ENCODE data around the gene TUFT1. TPM values are rescaled to one million over a fixed set of nuclear protein-coding genes. Genes with fewer than 3 reads are reported as not detected.
A peak's percentile ranks its signal among the peaks of the same experiment; 100 is the strongest.

Gene TUFT1
- total and polyA plus RNA-seq, 8 donors, result 1.2 to 30.4 (median 12.3) TPM

DNA sequence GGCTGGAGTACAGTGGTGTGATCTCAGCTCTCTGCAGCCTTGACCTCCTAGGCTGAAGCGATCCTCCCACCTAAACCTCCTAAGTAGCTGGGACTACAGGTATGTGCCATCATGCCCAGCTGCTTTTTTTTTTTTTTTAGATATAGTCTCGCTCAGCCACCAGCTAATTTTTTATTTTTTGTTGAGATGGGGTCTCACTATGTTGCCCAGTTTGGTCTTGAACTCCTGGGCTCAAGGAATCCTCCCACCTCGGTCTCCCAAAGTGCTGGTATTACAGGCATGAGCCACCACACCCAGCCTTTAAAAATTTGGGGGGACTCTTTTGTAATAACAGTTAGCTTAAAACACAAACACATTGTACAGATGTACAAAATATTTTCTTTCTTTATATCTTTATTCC is 70.0 kb downstream of the TUFT1 start:
- no peaks in the 10 kb centered on the region for H3K27me3 ChIP-seq
- no peaks in the 10 kb centered on the region for H3K9me3 ChIP-seq
- no peak for DNase-seq
- 91 to 96% (median 94%) methylated on average over 3 of the region's 3 CpGs for WGBS, 5 donors
- no peak overlapping the region for H3K4me3 ChIP-seq
- H3K36me3 ChIP-seq, result no peaks in the 10 kb centered on the region
- intact Hi-C loops (cut with DNase I; ENCODE audit: low total_unique reads), result no loop called here
- no peak for TF ChIP-seq POLR2A (IDR thresholded peaks at IDR 0.05)
- no peak for TF ChIP-seq POLR2AphosphoS5 (IDR thresholded peaks at IDR 0.05)
- TF ChIP-seq, protein P1, sequence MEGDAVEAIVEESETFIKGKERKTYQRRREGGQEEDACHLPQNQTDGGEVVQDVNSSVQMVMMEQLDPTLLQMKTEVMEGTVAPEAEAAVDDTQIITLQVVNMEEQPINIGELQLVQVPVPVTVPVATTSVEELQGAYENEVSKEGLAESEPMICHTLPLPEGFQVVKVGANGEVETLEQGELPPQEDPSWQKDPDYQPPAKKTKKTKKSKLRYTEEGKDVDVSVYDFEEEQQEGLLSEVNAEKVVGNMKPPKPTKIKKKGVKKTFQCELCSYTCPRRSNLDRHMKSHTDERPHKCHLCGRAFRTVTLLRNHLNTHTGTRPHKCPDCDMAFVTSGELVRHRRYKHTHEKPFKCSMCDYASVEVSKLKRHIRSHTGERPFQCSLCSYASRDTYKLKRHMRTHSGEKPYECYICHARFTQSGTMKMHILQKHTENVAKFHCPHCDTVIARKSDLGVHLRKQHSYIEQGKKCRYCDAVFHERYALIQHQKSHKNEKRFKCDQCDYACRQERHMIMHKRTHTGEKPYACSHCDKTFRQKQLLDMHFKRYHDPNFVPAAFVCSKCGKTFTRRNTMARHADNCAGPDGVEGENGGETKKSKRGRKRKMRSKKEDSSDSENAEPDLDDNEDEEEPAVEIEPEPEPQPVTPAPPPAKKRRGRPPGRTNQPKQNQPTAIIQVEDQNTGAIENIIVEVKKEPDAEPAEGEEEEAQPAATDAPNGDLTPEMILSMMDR (IDR thresholded peaks at IDR 0.05), result no peak
- TF ChIP-seq EP300 (IDR thresholded peaks at IDR 0.05), result no peak
- H3K4me1 ChIP-seq, result peaks cover 15 to 32% (median 28%) of the 10 kb centered on the region in 4 donors
- no peak overlapping the region for H3K27ac ChIP-seq

DNA sequence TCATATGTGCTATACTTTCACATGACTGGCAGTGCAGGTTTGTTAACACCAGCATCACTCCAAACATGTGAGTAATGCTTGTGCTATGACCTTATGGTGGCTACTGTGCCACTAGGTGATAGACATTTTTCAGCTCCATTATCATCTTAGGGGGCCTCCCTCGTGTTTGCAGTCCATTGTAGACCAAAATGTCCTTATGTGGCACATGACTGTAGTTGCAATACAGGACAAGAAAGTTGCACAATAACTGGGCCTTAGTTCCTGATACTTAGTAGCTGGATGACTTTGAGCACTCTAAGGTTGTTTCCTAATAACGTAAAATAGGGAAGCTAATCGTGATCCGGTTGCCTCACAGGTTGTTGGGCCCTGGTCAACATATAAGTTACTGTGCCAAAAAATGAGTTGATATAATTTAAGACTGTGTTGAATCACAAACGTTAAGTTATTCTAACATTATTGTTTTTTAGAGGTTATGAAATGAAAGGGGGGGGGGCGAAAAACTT is 71.2 kb downstream of the TUFT1 start:
- WGBS, 5 donors, result 2 to 11% (median 7%) methylated on average over 6 of the region's 6 CpGs
- no peaks in the 10 kb centered on the region for H3K9me3 ChIP-seq
- peak overlapping the region; percentile 93 to 97 (median 97) for H3K27ac ChIP-seq
- TF ChIP-seq POLR2AphosphoS5 (IDR thresholded peaks at IDR 0.05), result peak; percentile 76 to 85 (median 84)
- TF ChIP-seq, protein P1 (IDR thresholded peaks at IDR 0.05), result no peak
- intact Hi-C loops (cut with DNase I; ENCODE audit: low total_unique reads), result no loop called here
- H3K4me1 ChIP-seq, result peaks cover 15 to 44% (median 33%) of the 10 kb centered on the region in 4 donors
- H3K4me3 ChIP-seq, result peak overlapping the region; percentile 79 to 100 (median 96)
- peak; percentile 30 to 90 for DNase-seq
- no peaks in the 10 kb centered on the region for H3K36me3 ChIP-seq
- H3K27me3 ChIP-seq, result no peaks in the 10 kb centered on the region

DNA sequence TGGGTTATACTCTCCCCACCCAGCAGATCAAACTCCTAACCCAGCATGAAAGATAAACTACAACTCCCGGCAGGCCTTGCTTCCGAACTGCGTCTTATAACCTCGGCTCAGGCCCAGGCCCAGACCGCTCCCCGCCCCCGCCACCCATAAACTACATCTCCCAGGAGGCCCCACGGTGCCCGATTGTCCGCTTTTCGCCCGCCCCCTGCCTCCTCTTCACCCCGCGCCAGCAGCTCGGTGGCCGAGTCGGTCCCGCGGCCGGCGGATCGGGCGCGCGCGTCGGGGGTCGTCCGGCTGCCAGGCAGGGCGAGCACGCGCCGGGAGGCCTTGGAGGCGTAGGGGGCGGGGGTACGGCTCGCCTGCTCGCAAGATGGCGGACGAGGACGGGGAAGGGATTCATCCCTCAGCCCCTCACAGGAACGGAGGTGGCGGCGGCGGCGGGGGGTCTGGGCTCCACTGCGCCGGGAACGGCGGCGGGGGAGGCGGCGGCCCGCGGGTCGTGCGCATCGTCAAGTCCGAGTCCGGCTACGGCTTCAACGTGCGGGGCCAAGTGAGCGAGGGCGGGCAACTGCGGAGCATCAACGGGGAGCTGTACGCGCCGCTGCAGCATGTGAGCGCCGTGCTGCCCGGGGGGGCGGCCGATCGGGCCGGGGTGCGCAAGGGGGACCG is 71.9 kb downstream of the TUFT1 start, which contains the start of gene SNX27:
SNX27 (plus strand) TSS at position 219 of the 669 bp plus-strand sequence; CDS start at position 371, 152 bp downstream.
- Histone ChIP-seq H3K36me3 (no peaks in the 10 kb centered on the region), H3K27me3 (no peaks in the 10 kb centered on the region), H3K4me1 (peaks cover 15 to 50% (median 36%) of the 10 kb centered on the region in 4 donors), H3K4me3 (peak within 1 kb of the TSS; percentile 79 to 100 (median 96)), H3K9me3 (no peaks in the 10 kb centered on the region), H3K27ac (peak within 1 kb of the TSS; percentile 93 to 97 (median 97))
- DNase-seq, result peak; percentile 92 to 98
- intact Hi-C loops (cut with DNase I; ENCODE audit: low total_unique reads), result no loop called here
- TF ChIP-seq EP300 (IDR thresholded peaks at IDR 0.05) (no peak), POLR2A (IDR thresholded peaks at IDR 0.05) (no peak), POLR2AphosphoS5 (IDR thresholded peaks at IDR 0.05) (peak in 2 of 3 donors; percentile 61 to 68)
- TF ChIP-seq, protein P1 (IDR thresholded peaks at IDR 0.05), result no peak
- WGBS, 5 donors, result 0 to 1% (median 1%) methylated on average over 14 to 79 of the region's 79 CpGs

DNA sequence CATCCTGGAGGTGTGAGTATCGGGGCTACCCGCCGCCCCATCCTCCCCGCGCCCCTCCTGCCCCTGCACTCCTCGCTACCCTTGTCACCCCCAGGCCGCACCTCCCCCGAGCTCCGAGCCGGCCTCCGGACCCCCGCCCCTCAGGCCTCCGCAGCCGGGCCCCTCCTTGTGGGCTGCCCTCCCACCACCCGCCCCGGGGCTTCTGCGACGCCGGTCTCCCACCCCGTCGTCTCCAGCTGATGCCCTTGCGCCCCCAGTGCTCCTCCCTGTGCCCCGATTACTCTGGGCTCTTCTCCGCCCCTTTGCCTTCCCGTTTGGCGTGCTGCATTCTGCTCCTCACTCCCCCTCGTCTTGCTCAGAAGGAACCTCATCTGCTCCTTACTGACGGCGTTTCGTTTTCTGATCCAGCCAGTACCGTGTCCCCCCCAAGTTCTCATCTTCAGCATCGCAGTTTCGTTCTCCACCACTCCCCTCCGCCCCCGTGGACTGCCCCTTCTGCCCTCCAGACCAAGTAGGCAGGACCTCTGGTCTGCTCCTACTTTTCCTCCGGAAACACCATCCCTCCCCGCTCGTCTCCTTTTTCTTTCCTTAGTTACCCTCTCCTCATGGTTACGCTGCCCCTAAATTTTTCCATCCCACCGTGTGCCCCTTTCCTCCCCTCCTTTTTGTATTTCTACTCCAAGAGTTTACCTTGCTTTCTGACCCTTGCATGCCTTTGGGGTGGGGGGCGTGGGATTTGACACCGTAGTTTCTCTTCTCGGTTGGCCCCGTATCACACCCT is 72.6 kb downstream of the TUFT1 start:
- peak overlapping the region; percentile 79 to 100 (median 96) for H3K4me3 ChIP-seq
- DNase-seq, result peak in 1 of 2 donors; percentile 72
- intact Hi-C loops (cut with DNase I; ENCODE audit: low total_unique reads), result no loop called here
- 1 to 2% (median 2%) methylated on average over 27 to 44 of the region's 44 CpGs for WGBS, 5 donors
- H3K27me3 ChIP-seq, result no peaks in the 10 kb centered on the region
- H3K27ac ChIP-seq, result peak overlapping the region; percentile 93 to 97 (median 97)
- H3K36me3 ChIP-seq, result no peaks in the 10 kb centered on the region
- no peaks in the 10 kb centered on the region for H3K9me3 ChIP-seq
- H3K4me1 ChIP-seq, result peaks cover 16 to 57% (median 42%) of the 10 kb centered on the region in 4 donors
- TF ChIP-seq POLR2A (IDR thresholded peaks at IDR 0.05) (no peak), POLR2AphosphoS5 (IDR thresholded peaks at IDR 0.05) (peak in 1 of 3 donors; percentile 6), EP300 (IDR thresholded peaks at IDR 0.05) (no peak)
- TF ChIP-seq, protein P1 (IDR thresholded peaks at IDR 0.05), result no peak

All from stomach (tissue), 9 donors.